Gastrocnemius medialis (tissue), 4 donors: ENCODE data around the gene FXYD7. TPM values are rescaled to one million over a fixed set of nuclear protein-coding genes. Genes with fewer than 3 reads are reported as not detected.
A peak's percentile ranks its signal among the peaks of the same experiment; 100 is the strongest.

Experiments used
- ATAC-seq, 2 donors: fragments of 150-250 bp; one replicate each; pipeline ENCODE4 v1.9.1; 2016
- DNase-seq, 2 donors: peaks; one replicate each; pipeline ENCODE4 v3.0.0-alpha.2; 2019
- H3K27ac ChIP-seq, 4 donors: fragments of 200-600 bp; sonication (generic); 1 replicate in 1 of 4; 2 replicates in 3 of 4; pipeline ENCODE4 v1.5.1; 2016 to 2018; ENCODE audit warnings: mild to moderate bottlenecking in 2 of 4, moderate library complexity in 1 of 4
- H3K27me3 ChIP-seq, 3 donors: fragments of 200-600 bp; sonication (generic) in 2 of 3; 1 replicate in 1 of 3; 2 replicates in 2 of 3; pipeline versions ENCODE4 v1.5.1 to v1.6.0; 2016 to 2019; ENCODE audit warnings: mild to moderate bottlenecking in 1 of 3, moderate library complexity in 1 of 3
- H3K36me3 ChIP-seq, 2 donors: fragments of 200-600 bp; sonication (generic) in 1 of 2; one replicate each; pipeline ENCODE4 v1.5.1; 2017 to 2018
- H3K4me1 ChIP-seq, 2 donors: fragments of 200-600 bp; sonication (generic) in 1 of 2; one replicate each; pipeline ENCODE4 v1.5.1; 2016 to 2017; ENCODE audit warnings: mild to moderate bottlenecking in 2 of 2
- H3K4me3 ChIP-seq, 4 donors: fragments of 200-600 bp; sonication (generic) in 3 of 4; 1 replicate in 1 of 4; 2 replicates in 3 of 4; pipeline ENCODE4 v1.5.1; 2016 to 2019; ENCODE audit warnings: mild to moderate bottlenecking in 2 of 4
- H3K9me3 ChIP-seq, 3 donors: fragments of 200-600 bp; sonication (generic) in 2 of 3; 1 replicate in 1 of 3; 2 replicates in 2 of 3; pipeline ENCODE4 v1.5.1; 2016 to 2019
- CTCF ChIP-seq, 5 experiments: fragments of 450-650 bp in 3 of 5; fragments of 200-600 bp in 2 of 5; sonication (generic) in 2 of 5; IDR thresholded peaks in 4 of 5; conservative IDR thresholded peaks in 1 of 5; 1 replicate in 4 of 5; 2 replicates in 1 of 5; pipeline ENCODE4 v1.5.1; 2016 to 2019; ENCODE audit warnings: antibody characterized with exemption in 5 of 5, mild to moderate bottlenecking in 3 of 5, moderate library complexity in 3 of 5
- POLR2A ChIP-seq, 2 donors: fragments of 450-650 bp; IDR thresholded peaks; one replicate each; pipeline ENCODE4 v1.6.1; 2017; ENCODE audit warnings: antibody characterized with exemption in 2 of 2, mild to moderate bottlenecking in 2 of 2, moderate library complexity in 2 of 2
- in situ Hi-C, 4 donors: fragments of 200-750 bp; cut with MboI; loops; one replicate each; pipeline versions ENCODE4 v1.15.0 to v1.8.0; 2017; ENCODE audit warnings: low sequenced_read_pairs in 4 of 4
- intact Hi-C: fragments of 100-400 bp; cut with DNase I; formaldehyde crosslinking; loops from one replicate; pipeline ENCODE4 v1.15.1; 2023; ENCODE audit warnings: low total_unique reads
- total RNA-seq, 4 donors: library from RNA; depleted of rRNA; stranded (reverse); fragments of >200 nt; gene quantifications; one replicate each; pipeline versions ENCODE4 v1.1.0 to v1.2.3, GENCODE V29; 2016

Gene FXYD7
- total RNA-seq, 4 donors from 2014 or later = 0.40 TPM; not detected in 3

- DNase-seq (no peak), ATAC-seq (no peak)
- Histone ChIP-seq H3K4me3 (no peak overlapping the region), H3K27ac (no peak overlapping the region), H3K4me1 (peaks cover 20 to 25% of the 10 kb centered on the region in 2 donors), H3K36me3 (no peaks in the 10 kb centered on the region), H3K9me3 (no peaks in the 10 kb centered on the region), H3K27me3 (no peaks in the 10 kb centered on the region)
- intact Hi-C loops (loop anchor here (5.0 to 10.0 kb wide), 2 partner anchors 172 to 601 kb away; partner anchors contain the start of genes IGFLR1, LIN37, PSENEN and U2AF1L4), in situ Hi-C loops (loop anchor here in 1 of 4 donors (10.0 kb wide), 1 partner anchor 131 kb away; no protein-coding TSS in a partner anchor)
- no peak for TF ChIP-seq POLR2A (IDR thresholded peaks at IDR 0.05)
- TF ChIP-seq CTCF (IDR thresholded peaks at IDR 0.05 in 4 of 5, conservative IDR thresholded peaks at IDR 0.05 in 1 of 5) = no peak
These were observed 1.2 kb downstream of the FXYD7 start for GRCh38 chr19:35144259-35144599.

- ATAC-seq (no peak), DNase-seq (no peak)
- Histone ChIP-seq H3K27ac (no peak overlapping the region), H3K36me3 (no peaks in the 10 kb centered on the region), H3K4me3 (no peak overlapping the region), H3K4me1 (peaks cover 19 to 24% of the 10 kb centered on the region in 2 donors), H3K9me3 (no peaks in the 10 kb centered on the region), H3K27me3 (no peaks in the 10 kb centered on the region)
- no peak for TF ChIP-seq CTCF (IDR thresholded peaks at IDR 0.05 in 4 of 5, conservative IDR thresholded peaks at IDR 0.05 in 1 of 5)
- no peak for TF ChIP-seq POLR2A (IDR thresholded peaks at IDR 0.05)
- in situ Hi-C loops = loop anchor here in 1 of 4 donors (10.0 kb wide), 1 partner anchor 130 kb away; no protein-coding TSS in a partner anchor
- intact Hi-C loops = loop anchor here (5.0 to 10.0 kb wide), 2 partner anchors 173 to 600 kb away; partner anchors contain the start of genes IGFLR1, LIN37, PSENEN and U2AF1L4
These were observed 1.8 kb downstream of the FXYD7 start for GRCh38 chr19:35144600-35145436.

- no peak overlapping the region for H3K27ac ChIP-seq
- H3K36me3 ChIP-seq = no peaks in the 10 kb centered on the region
- no peaks in the 10 kb centered on the region for H3K9me3 ChIP-seq
- in situ Hi-C loops (loop anchor here in 1 of 4 donors (10.0 kb wide), 1 partner anchor 128 kb away; no protein-coding TSS in a partner anchor), intact Hi-C loops (loop anchor here (10.0 kb wide), 1 partner anchor 598 kb away; the partner anchor contains the start of genes IGFLR1, LIN37, PSENEN and U2AF1L4)
- no peak for DNase-seq
- no peaks in the 10 kb centered on the region for H3K27me3 ChIP-seq
- ATAC-seq = peak in 1 of 2 donors; percentile 51
- H3K4me1 ChIP-seq = peaks cover 4 to 8% of the 10 kb centered on the region in 2 donors
- no peak overlapping the region for H3K4me3 ChIP-seq
- no peak for TF ChIP-seq CTCF (IDR thresholded peaks at IDR 0.05 in 4 of 5, conservative IDR thresholded peaks at IDR 0.05 in 1 of 5)
- TF ChIP-seq POLR2A (IDR thresholded peaks at IDR 0.05) = no peak
These were observed 3.8 kb downstream of the FXYD7 start for GRCh38 chr19:35146746-35147459.

- Histone ChIP-seq H3K36me3 (no peaks in the 10 kb centered on the region), H3K9me3 (no peaks in the 10 kb centered on the region), H3K27ac (no peak overlapping the region), H3K4me3 (no peak overlapping the region), H3K27me3 (peaks cover 14 to 21% (median 14%) of the 10 kb centered on the region in 3 donors), H3K4me1 (peaks cover 0 to 2% of the 10 kb centered on the region in 2 donors)
- DNase-seq = no peak
- ATAC-seq = no peak
- TF ChIP-seq POLR2A (IDR thresholded peaks at IDR 0.05) (no peak), CTCF (IDR thresholded peaks at IDR 0.05 in 4 of 5, conservative IDR thresholded peaks at IDR 0.05 in 1 of 5) (no peak)
- intact Hi-C loops = loop anchor here (10.0 kb wide), 1 partner anchor 595 kb away; the partner anchor contains the start of genes IGFLR1, LIN37, PSENEN and U2AF1L4
- in situ Hi-C loops = loop anchor here in 1 of 4 donors (10.0 kb wide), 1 partner anchor 125 kb away; no protein-coding TSS in a partner anchor
These were observed 6.4 kb downstream of the FXYD7 start for GRCh38 chr19:35149463-35149862.
